ENCODE results near the gene SMIM15. TPM values are rescaled to one million over a fixed set of nuclear protein-coding genes. Genes with fewer than 3 reads are reported as not detected.
"Not testable (repeated sequence)": the region's sequence is repeated elsewhere in the genome, so short reads cannot be mapped to it uniquely, and the experiment has no call there.

The SMIM15 gene
- total RNA-seq, 1 donor from 2014 or later = 33.1 TPM

GRCh38 chr5:61198606-61199005, 36.3 kb upstream of the SMIM15 start:
- no peak for DNase-seq (ENCODE audit: extremely low spot score in 2 of 2)
- no peak overlapping the region for H3K4me3 ChIP-seq
- intact Hi-C loops (cut with DNase I) = no loop called here
- no peaks in the 10 kb centered on the region for H3K27me3 ChIP-seq
- no peak overlapping the region for H3K27ac ChIP-seq
- no peaks in the 10 kb centered on the region for H3K36me3 ChIP-seq
- no peaks in the 10 kb centered on the region for H3K9me3 ChIP-seq
- no peak for TF ChIP-seq POLR2AphosphoS5 (IDR thresholded peaks at IDR 0.05; ENCODE audit: insufficient read depth in 1 of 2, low read depth in 1 of 2)
- TF ChIP-seq POLR2A (IDR thresholded peaks at IDR 0.05) = no peak
- no peak for TF ChIP-seq CTCF (IDR thresholded peaks at IDR 0.05)
- H3K4me1 ChIP-seq = no peaks in the 10 kb centered on the region

- H3K36me3 ChIP-seq; H3K27me3 ChIP-seq; H3K4me3 ChIP-seq; intact Hi-C loops (cut with DNase I); H3K27ac ChIP-seq; DNase-seq (ENCODE audit: extremely low spot score in 2 of 2); H3K4me1 ChIP-seq; H3K9me3 ChIP-seq: not testable (repeated sequence)
Observed at GRCh38 chr5:61187826-61188225, 25.6 kb upstream of the SMIM15 start.

GRCh38 chr5:61187352-61187751, 25.1 kb upstream of the SMIM15 start:
- H3K4me1 ChIP-seq; H3K27ac ChIP-seq; H3K9me3 ChIP-seq; intact Hi-C loops (cut with DNase I); H3K27me3 ChIP-seq; H3K4me3 ChIP-seq; DNase-seq (ENCODE audit: extremely low spot score in 2 of 2); H3K36me3 ChIP-seq: not testable (repeated sequence)

- TF ChIP-seq POLR2A (IDR thresholded peaks at IDR 0.05) (no peak), POLR2AphosphoS5 (IDR thresholded peaks at IDR 0.05; ENCODE audit: insufficient read depth in 1 of 2, low read depth in 1 of 2) (no peak), CTCF (IDR thresholded peaks at IDR 0.05) (no peak)
- Histone ChIP-seq H3K36me3 (no peaks in the 10 kb centered on the region), H3K4me3 (no peak overlapping the region), H3K4me1 (no peaks in the 10 kb centered on the region), H3K27ac (no peak overlapping the region), H3K9me3 (no peaks in the 10 kb centered on the region), H3K27me3 (no peaks in the 10 kb centered on the region)
- no peak for DNase-seq (ENCODE audit: extremely low spot score in 2 of 2)
- intact Hi-C loops (cut with DNase I) = no loop called here
Observed at GRCh38 chr5:61186634-61187033, 24.4 kb upstream of the SMIM15 start.

- Histone ChIP-seq H3K27me3 (no peaks in the 10 kb centered on the region), H3K36me3 (no peaks in the 10 kb centered on the region), H3K4me1 (no peaks in the 10 kb centered on the region), H3K4me3 (no peak overlapping the region), H3K27ac (no peak overlapping the region), H3K9me3 (no peaks in the 10 kb centered on the region)
- intact Hi-C loops (cut with DNase I) = no loop called here
- TF ChIP-seq POLR2A (IDR thresholded peaks at IDR 0.05) = no peak
- TF ChIP-seq POLR2AphosphoS5 (IDR thresholded peaks at IDR 0.05; ENCODE audit: insufficient read depth in 1 of 2, low read depth in 1 of 2) = no peak
- TF ChIP-seq CTCF (IDR thresholded peaks at IDR 0.05) = no peak
- no peak for DNase-seq (ENCODE audit: extremely low spot score in 2 of 2)
Observed at GRCh38 chr5:61184708-61185107, 22.4 kb upstream of the SMIM15 start.

GRCh38 chr5:61183538-61183937, 21.3 kb upstream of the SMIM15 start:
- H3K9me3 ChIP-seq = no peaks in the 10 kb centered on the region
- no peaks in the 10 kb centered on the region for H3K36me3 ChIP-seq
- intact Hi-C loops (cut with DNase I) = no loop called here
- no peak overlapping the region for H3K4me3 ChIP-seq
- TF ChIP-seq CTCF (IDR thresholded peaks at IDR 0.05) (no peak), POLR2A (IDR thresholded peaks at IDR 0.05) (no peak), POLR2AphosphoS5 (IDR thresholded peaks at IDR 0.05; ENCODE audit: insufficient read depth in 1 of 2, low read depth in 1 of 2) (no peak)
- no peak for DNase-seq (ENCODE audit: extremely low spot score in 2 of 2)
- H3K27ac ChIP-seq = no peak overlapping the region
- H3K27me3 ChIP-seq = no peaks in the 10 kb centered on the region
- H3K4me1 ChIP-seq = no peaks in the 10 kb centered on the region

Data from vagina (tissue), 2 donors.